Endothelial cell of umbilical vein (primary cell): ENCODE measurements around the gene ABCF2. TPM values are rescaled to one million over a fixed set of nuclear protein-coding genes. Genes with fewer than 3 reads are reported as not detected.

Experiments
- BruUV-seq: library from RNA; stranded (reverse); fragments of 400-500 nt; replicated peaks from 2 replicates; lab custom pipeline; 2021; lab: Mats Ljungman, UMichigan
- CTCF ChIA-PET: fragments of 300-600, 350-600 bp; sonication (Branson Sonifier 250); formaldehyde crosslinking; loops from one replicate; lab custom pipeline; 2021; ENCODE audit warnings: antibody characterized with exemption, inconsistent platforms; lab: Charles Lee
- POLR2A ChIA-PET: fragments of 300-600, 350-600 bp; sonication (Branson Sonifier 250); formaldehyde crosslinking; loops from one replicate; lab custom pipeline; 2021; ENCODE audit warnings: antibody characterized with exemption, inconsistent platforms; lab: Charles Lee
- DNase-seq: peaks from one replicate; pipeline ENCODE4 v3.0.0-alpha.2; 2011; ENCODE audit warnings: low read depth, low spot score
- FAIRE-seq: peaks from 2 replicates; lab custom pipeline; 2011; peaks lifted over from hg19 to GRCh38; lab: Jason Lieb, UNC
- H2AFZ ChIP-seq: 2 replicates; pipeline ENCODE4 v1.6.0; 2012; ENCODE audit warnings: low read depth, low read length, control low read depth, inconsistent platforms
- H3K27ac ChIP-seq: 2 replicates; pipeline ENCODE4 v1.5.1; 2011; ENCODE audit warnings: low read depth, mild to moderate bottlenecking, control low read depth, low read length, moderate library complexity; ENCODE audit not compliant: insufficient read depth
- H3K27me3 ChIP-seq, 2 experiments: 2 replicates each; pipeline versions ENCODE4 v1.6.0 to v1.6.1; 2011; ENCODE audit warnings: low read length in 2 of 2, mixed read lengths in 1 of 2; ENCODE audit not compliant: control insufficient read depth in 2 of 2, insufficient read depth in 2 of 2
- H3K36me3 ChIP-seq, 2 experiments: 2 replicates in 1 of 2; 3 replicates in 1 of 2; pipeline ENCODE4 v1.5.1; 2011; ENCODE audit warnings: low read length in 2 of 2, mild to moderate bottlenecking in 1 of 2, moderate library complexity in 1 of 2; ENCODE audit not compliant: control insufficient read depth in 2 of 2, insufficient read depth in 2 of 2; ENCODE audit errors: extremely low read depth in 1 of 2
- H3K4me1 ChIP-seq: 3 replicates; pipeline ENCODE4 v1.5.1; 2011; ENCODE audit warnings: mild to moderate bottlenecking, low read length; ENCODE audit not compliant: control insufficient read depth, insufficient read depth; ENCODE audit errors: extremely low read depth
- H3K4me2 ChIP-seq: 2 replicates; pipeline ENCODE4 v1.6.1; 2011; ENCODE audit warnings: low read length, control low read depth, mixed read lengths; ENCODE audit not compliant: insufficient read depth
- H3K4me3 ChIP-seq, 3 experiments: fragments of 200-600 bp in 1 of 3; sonication (generic), shearing (Covaris generic) in 1 of 3; replicated peaks in 1 of 3; 2 replicates each; pipeline ENCODE4 v1.5.1; 2011 to 2016; ENCODE audit warnings: control low read depth in 3 of 3, low read length in 3 of 3, mild to moderate bottlenecking in 2 of 3, inconsistent platforms in 1 of 3, low read depth in 1 of 3, moderate library complexity in 1 of 3; ENCODE audit not compliant: insufficient read depth in 1 of 3
- H3K79me2 ChIP-seq: 2 replicates; pipeline ENCODE4 v1.6.0; 2012; ENCODE audit warnings: low read length, inconsistent platforms; ENCODE audit not compliant: control insufficient read depth, insufficient read depth
- H3K9ac ChIP-seq: replicated peaks from 2 replicates; pipeline ENCODE3; 2011; ENCODE audit warnings: low read length, control low read depth; ENCODE audit not compliant: insufficient read depth; ENCODE audit errors: extremely low read depth
- H3K9me1 ChIP-seq: replicated peaks from 3 replicates; pipeline ENCODE4 v1.6.0; 2011; ENCODE audit warnings: mild to moderate bottlenecking, low read length; ENCODE audit not compliant: control insufficient read depth, insufficient read depth; ENCODE audit errors: extremely low read depth
- H3K9me3 ChIP-seq: replicated peaks from 2 replicates; pipeline ENCODE4 v1.5.1; 2012; ENCODE audit warnings: low read length, inconsistent platforms; ENCODE audit not compliant: control insufficient read depth, insufficient read depth
- H4K20me1 ChIP-seq: replicated peaks from 2 replicates; pipeline ENCODE3; 2011; ENCODE audit warnings: mild to moderate bottlenecking, low read length; ENCODE audit not compliant: control insufficient read depth, insufficient read depth; ENCODE audit errors: extremely low read depth
- GATA2 ChIP-seq: IDR thresholded peaks from 2 replicates; pipeline ENCODE4 v1.7.0; 2011; ENCODE audit warnings: low read depth, mild to moderate bottlenecking, moderate library complexity, mixed read lengths, low read length; ENCODE audit not compliant: insufficient read length, insufficient read depth
- dilution Hi-C: fragments of 300-500 bp; cut with MboI; formaldehyde crosslinking; loops from one replicate; pipeline ENCODE4 v1.15.0; 2019; ENCODE audit warnings: low sequenced_read_pairs; ENCODE audit not compliant: extremely low pct_ligation_motif_present
- intact Hi-C: fragments of 100-400 bp; cut with micrococcal nuclease; formaldehyde crosslinking; loops from one replicate; pipeline ENCODE4 v1.10.0; 2022
- polyA plus RNA-seq, 4 experiments: library from polyadenylated mRNA; depleted of rRNA in 3 of 4; stranded (reverse) in 3 of 4; unstranded in 1 of 4; fragments of >200 nt; gene quantifications; 2 replicates each; pipeline versions ENCODE4 v1.2.1 to v1.2.3, GENCODE V29; 2011 to 2012; ENCODE audit warnings: missing spikeins in 1 of 4
- total RNA-seq: library from RNA; stranded (reverse); gene quantifications from 2 replicates; pipeline ENCODE4 v1.2.3, GENCODE V29; 2021
- TF ChIP-seq, protein P1 (sequence below), 2 donors: IDR thresholded peaks; 1 replicate in 1 of 2; 2 replicates in 1 of 2; pipeline ENCODE4 v1.5.1; 2011; ENCODE audit warnings: low read length in 2 of 2, mild to moderate bottlenecking in 2 of 2, moderate library complexity in 2 of 2, control low read depth in 1 of 2, inconsistent platforms in 1 of 2, low read depth in 1 of 2; ENCODE audit not compliant: insufficient read depth in 1 of 2; ENCODE audit errors: extremely low read depth in 1 of 2

ABCF2 gene
- total and polyA plus RNA-seq, 2 donors (not counting 3 experiments of a cell fraction or from before 2014, with no cell fraction given): 45.3 to 61.6 TPM

DNA sequence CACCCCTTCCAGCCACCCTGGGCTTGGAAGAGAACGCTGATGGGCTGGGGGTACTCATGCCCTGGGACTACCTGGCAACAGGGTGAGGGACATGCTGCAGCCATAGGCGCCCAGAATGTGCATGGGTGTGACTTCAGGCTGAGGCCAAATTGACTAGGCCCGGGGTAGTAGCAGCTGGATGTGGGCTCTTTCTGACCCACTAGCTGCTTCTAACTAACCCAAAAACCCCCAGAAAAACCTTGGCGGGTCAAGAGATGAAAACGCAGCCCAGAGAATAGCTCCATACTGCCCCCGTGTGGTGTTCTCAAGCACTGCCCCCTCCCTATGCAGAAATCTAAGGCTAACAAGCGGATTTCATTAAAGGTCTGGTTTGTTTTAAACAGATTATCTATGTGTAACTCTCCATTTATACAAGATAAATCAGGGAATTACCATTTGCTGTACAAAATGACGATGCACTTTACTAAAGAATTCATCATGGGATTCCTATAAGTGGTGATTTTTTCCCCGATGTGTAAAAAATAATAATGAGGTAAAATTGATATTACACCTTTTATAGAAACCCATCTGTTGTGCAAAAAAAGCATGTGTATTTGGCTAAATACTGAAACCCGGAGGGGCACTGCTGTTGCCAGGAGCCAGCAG, 17.3 kb upstream of the ABCF2 start:
- ChIA-PET POLR2A (no interaction called here), CTCF (interaction anchor here (0.6 to 3.0 kb wide), 36 partner anchors 8 to 281 kb away, joined by 3 to 58 read pairs (median 4); partner anchors contain the start of genes ABCF2 and CHPF2)
- peaks cover 0 to 6% of the 10 kb centered on the region in 2 experiments for H3K27me3 ChIP-seq
- FAIRE-seq (peak; percentile 73), DNase-seq (peak; percentile 61)
- no peak overlapping the region for H3K9ac ChIP-seq
- H3K9me3 ChIP-seq: no peaks in the 10 kb centered on the region
- no peaks in the 10 kb centered on the region for H4K20me1 ChIP-seq
- H3K4me2 ChIP-seq: no peak overlapping the region
- no peak overlapping the region for H3K27ac ChIP-seq
- H2AFZ ChIP-seq: no peak overlapping the region
- peaks cover 15% of the 10 kb centered on the region for H3K4me1 ChIP-seq
- H3K79me2 ChIP-seq: no peaks in the 10 kb centered on the region
- dilution Hi-C loops: no loop called here
- no TSS peak for BruUV-seq
- peaks cover 0 to 3% of the 10 kb centered on the region in 2 experiments for H3K36me3 ChIP-seq
- no peaks in the 10 kb centered on the region for H3K9me1 ChIP-seq
- intact Hi-C loops: loop anchor here (1.0 to 2.0 kb wide), 4 partner anchors 11 to 120 kb away; partner anchors contain the start of gene ABCF2
- TF ChIP-seq GATA2: no peak
- TF ChIP-seq, protein P1, sequence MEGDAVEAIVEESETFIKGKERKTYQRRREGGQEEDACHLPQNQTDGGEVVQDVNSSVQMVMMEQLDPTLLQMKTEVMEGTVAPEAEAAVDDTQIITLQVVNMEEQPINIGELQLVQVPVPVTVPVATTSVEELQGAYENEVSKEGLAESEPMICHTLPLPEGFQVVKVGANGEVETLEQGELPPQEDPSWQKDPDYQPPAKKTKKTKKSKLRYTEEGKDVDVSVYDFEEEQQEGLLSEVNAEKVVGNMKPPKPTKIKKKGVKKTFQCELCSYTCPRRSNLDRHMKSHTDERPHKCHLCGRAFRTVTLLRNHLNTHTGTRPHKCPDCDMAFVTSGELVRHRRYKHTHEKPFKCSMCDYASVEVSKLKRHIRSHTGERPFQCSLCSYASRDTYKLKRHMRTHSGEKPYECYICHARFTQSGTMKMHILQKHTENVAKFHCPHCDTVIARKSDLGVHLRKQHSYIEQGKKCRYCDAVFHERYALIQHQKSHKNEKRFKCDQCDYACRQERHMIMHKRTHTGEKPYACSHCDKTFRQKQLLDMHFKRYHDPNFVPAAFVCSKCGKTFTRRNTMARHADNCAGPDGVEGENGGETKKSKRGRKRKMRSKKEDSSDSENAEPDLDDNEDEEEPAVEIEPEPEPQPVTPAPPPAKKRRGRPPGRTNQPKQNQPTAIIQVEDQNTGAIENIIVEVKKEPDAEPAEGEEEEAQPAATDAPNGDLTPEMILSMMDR (IDR thresholded peaks at IDR 0.05; ENCODE audit: extremely low read depth in 1 of 2, insufficient read depth in 1 of 2, low read depth in 1 of 2, low read length in 2 of 2): peak; percentile 87 to 94
- H3K4me3 ChIP-seq: no peak overlapping the region
